RWPE2 (cell line): ENCODE data around the gene SOX21.

Source experiments
- ATAC-seq: fragments of 200-7000 bp; cut with Tn5 transposase; 3 replicates; pipeline ENCODE4 v1.9.1; 2021; ENCODE audit warnings: low read depth
- DNase-seq: peaks from one replicate; pipeline ENCODE4 v3.0.0-alpha.2; 2020; ENCODE audit warnings: low spot score
- H3K27ac ChIP-seq: fragments of 450-650 bp; 2 replicates; pipeline ENCODE4 v1.5.1; 2017; ENCODE audit warnings: mild to moderate bottlenecking; ENCODE audit not compliant: poor library complexity, severe bottlenecking
- H3K27me3 ChIP-seq: fragments of 250-450 bp; sonication (Bioruptor Pico); 2 replicates; pipeline ENCODE4 v1.5.1; 2021; ENCODE audit warnings: mild to moderate bottlenecking, moderate library complexity; ENCODE audit not compliant: insufficient read depth, poor library complexity, severe bottlenecking
- H3K36me3 ChIP-seq: fragments of 250-450 bp; sonication (Bioruptor Pico); 2 replicates; pipeline ENCODE4 v1.5.1; 2020; ENCODE audit warnings: low read depth, mild to moderate bottlenecking, moderate library complexity
- H3K4me1 ChIP-seq: fragments of 250-450 bp; sonication (Bioruptor Pico); 2 replicates; pipeline ENCODE4 v1.5.1; 2021; ENCODE audit warnings: mild to moderate bottlenecking, moderate library complexity; ENCODE audit not compliant: insufficient read depth, poor library complexity, severe bottlenecking
- H3K4me3 ChIP-seq: fragments of 250-450 bp; sonication (Bioruptor Pico); 2 replicates; pipeline ENCODE4 v1.5.1; 2021; ENCODE audit warnings: mild to moderate bottlenecking, moderate library complexity; ENCODE audit not compliant: severe bottlenecking
- H3K9me3 ChIP-seq: fragments of 250-450 bp; sonication (Bioruptor Pico); 2 replicates; pipeline ENCODE4 v1.5.1; 2021; ENCODE audit warnings: mild to moderate bottlenecking, moderate library complexity; ENCODE audit not compliant: severe bottlenecking
- CTCF ChIP-seq: fragments of 450-650 bp; IDR thresholded peaks from one replicate; pipeline ENCODE4 v1.5.1; 2017; ENCODE audit warnings: mild to moderate bottlenecking, moderate library complexity; ENCODE audit not compliant: poor library complexity, severe bottlenecking

The SOX21 gene

DNA sequence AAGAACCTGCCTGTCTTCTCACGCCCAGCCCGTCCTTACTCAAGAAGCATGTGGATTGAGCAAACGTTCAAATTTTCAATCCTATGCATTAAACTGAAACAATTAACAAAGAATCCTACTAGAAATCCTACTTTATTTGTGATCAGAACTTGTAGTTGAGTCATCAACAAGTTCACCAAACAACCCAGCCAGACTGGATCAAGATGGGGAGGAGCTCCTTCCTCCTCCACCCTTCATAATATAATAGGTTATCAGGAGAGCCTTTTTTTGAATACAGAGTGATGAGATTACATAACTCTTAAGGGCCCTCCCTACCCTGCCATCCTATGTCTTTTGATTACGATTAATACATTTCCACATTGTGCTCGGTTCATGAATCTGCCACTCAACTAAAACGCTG, 32.7 kb downstream of the SOX21 start:
- no peak overlapping the region for H3K4me3 ChIP-seq
- H3K36me3 ChIP-seq: no peaks in the 10 kb centered on the region
- H3K9me3 ChIP-seq: no peaks in the 10 kb centered on the region
- no peaks in the 10 kb centered on the region for H3K4me1 ChIP-seq
- H3K27ac ChIP-seq: no peak overlapping the region
- no peak for DNase-seq
- TF ChIP-seq CTCF: no peak
- H3K27me3 ChIP-seq: peaks cover 3% of the 10 kb centered on the region
- no peak for ATAC-seq

GRCh38 chr13:94678845-94679244, 33.5 kb downstream of the SOX21 start:
- no peak for TF ChIP-seq CTCF
- H3K9me3 ChIP-seq: no peaks in the 10 kb centered on the region
- H3K4me1 ChIP-seq: no peaks in the 10 kb centered on the region
- peaks cover 3% of the 10 kb centered on the region for H3K27me3 ChIP-seq
- no peak for DNase-seq
- ATAC-seq: no peak
- no peak overlapping the region for H3K27ac ChIP-seq
- no peaks in the 10 kb centered on the region for H3K36me3 ChIP-seq
- H3K4me3 ChIP-seq: no peak overlapping the region

- H3K4me3 ChIP-seq: no peak overlapping the region
- ATAC-seq: no peak
- H3K27ac ChIP-seq: no peak overlapping the region
- no peak for TF ChIP-seq CTCF
- no peaks in the 10 kb centered on the region for H3K4me1 ChIP-seq
- H3K36me3 ChIP-seq: no peaks in the 10 kb centered on the region
- DNase-seq: no peak
- no peaks in the 10 kb centered on the region for H3K9me3 ChIP-seq
- peaks cover 3% of the 10 kb centered on the region for H3K27me3 ChIP-seq
Observed at GRCh38 chr13:94677799-94678198, 34.5 kb downstream of the SOX21 start.

- Histone ChIP-seq H3K36me3 (no peaks in the 10 kb centered on the region), H3K4me3 (no peak overlapping the region), H3K4me1 (no peaks in the 10 kb centered on the region), H3K27me3 (peaks cover 3% of the 10 kb centered on the region), H3K27ac (no peak overlapping the region), H3K9me3 (no peaks in the 10 kb centered on the region)
- DNase-seq (no peak), ATAC-seq (no peak)
- TF ChIP-seq CTCF: peak; percentile 84
Observed at GRCh38 chr13:94674609-94675348, 37.6 kb downstream of the SOX21 start.

DNA sequence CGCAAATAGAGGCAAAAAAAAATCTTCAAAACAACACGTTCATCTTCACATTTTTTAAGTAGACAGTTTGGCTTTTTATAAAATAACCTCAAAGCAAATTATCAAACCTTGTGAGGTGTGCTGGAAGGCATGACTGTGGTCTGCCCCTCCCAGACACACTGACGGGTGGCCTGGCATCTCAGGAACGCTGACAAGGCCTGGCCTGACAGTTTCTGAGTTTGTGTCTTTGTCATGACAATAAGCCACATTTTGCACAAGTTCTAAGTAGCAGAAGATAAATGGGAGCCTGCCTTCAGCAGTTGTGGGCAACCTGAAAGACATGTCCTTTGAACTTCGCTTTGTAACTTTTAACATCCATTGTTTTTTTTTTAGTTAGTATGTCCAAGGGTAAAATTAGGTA, 38.5 kb downstream of the SOX21 start:
- ATAC-seq (no peak), DNase-seq (no peak)
- Histone ChIP-seq H3K27me3 (peaks cover 3% of the 10 kb centered on the region), H3K4me3 (no peak overlapping the region), H3K9me3 (no peaks in the 10 kb centered on the region), H3K4me1 (no peaks in the 10 kb centered on the region), H3K27ac (no peak overlapping the region), H3K36me3 (no peaks in the 10 kb centered on the region)
- no peak for TF ChIP-seq CTCF
